ENCODE results near the gene CLEC4C. TPM values are rescaled to one million over a fixed set of nuclear protein-coding genes. Genes with fewer than 3 reads are reported as not detected.

Gene CLEC4C
- total RNA-seq, 2 experiments from 2014 or later = 0.39 TPM; not detected in 1

- ATAC-seq (ENCODE audit: poor library complexity) = no peak
- Histone ChIP-seq H3K4me1 (ENCODE audit: insufficient read depth, low read length) (peaks cover 4% of the 10 kb centered on the region), H3K27me3 (ENCODE audit: control insufficient read depth in 1 of 2, insufficient read depth in 2 of 2, low read length in 2 of 2) (no peaks in the 10 kb centered on the region), H3K36me3 (ENCODE audit: insufficient read depth, low read length) (no peaks in the 10 kb centered on the region), H3K4me3 (ENCODE audit: low read length) (no peak overlapping the region), H3K9me3 (ENCODE audit: control insufficient read depth in 1 of 2, insufficient read depth in 1 of 2, low read length in 2 of 2) (no peaks in the 10 kb centered on the region), H3K27ac (ENCODE audit: low read depth in 1 of 2, low read length in 2 of 2) (no peak overlapping the region)
- Mint-ChIP-seq H3K27me3 (peaks cover 10% of the 10 kb centered on the region), H3K9me3 (no peaks in the 10 kb centered on the region), H3K27ac (no peak overlapping the region), H3K4me3 (no peak overlapping the region), H3K36me3 (ENCODE audit: low read depth) (no peaks in the 10 kb centered on the region), H3K4me1 (ENCODE audit: low read depth) (peaks cover 15% of the 10 kb centered on the region)
- intact Hi-C loops (cut with DNase I, micrococcal nuclease) = no loop called here
- ChIA-PET CTCF (no interaction called here), POLR2A (no interaction called here)
- DNase-seq = no peak
- TF ChIP-seq, protein P1, sequence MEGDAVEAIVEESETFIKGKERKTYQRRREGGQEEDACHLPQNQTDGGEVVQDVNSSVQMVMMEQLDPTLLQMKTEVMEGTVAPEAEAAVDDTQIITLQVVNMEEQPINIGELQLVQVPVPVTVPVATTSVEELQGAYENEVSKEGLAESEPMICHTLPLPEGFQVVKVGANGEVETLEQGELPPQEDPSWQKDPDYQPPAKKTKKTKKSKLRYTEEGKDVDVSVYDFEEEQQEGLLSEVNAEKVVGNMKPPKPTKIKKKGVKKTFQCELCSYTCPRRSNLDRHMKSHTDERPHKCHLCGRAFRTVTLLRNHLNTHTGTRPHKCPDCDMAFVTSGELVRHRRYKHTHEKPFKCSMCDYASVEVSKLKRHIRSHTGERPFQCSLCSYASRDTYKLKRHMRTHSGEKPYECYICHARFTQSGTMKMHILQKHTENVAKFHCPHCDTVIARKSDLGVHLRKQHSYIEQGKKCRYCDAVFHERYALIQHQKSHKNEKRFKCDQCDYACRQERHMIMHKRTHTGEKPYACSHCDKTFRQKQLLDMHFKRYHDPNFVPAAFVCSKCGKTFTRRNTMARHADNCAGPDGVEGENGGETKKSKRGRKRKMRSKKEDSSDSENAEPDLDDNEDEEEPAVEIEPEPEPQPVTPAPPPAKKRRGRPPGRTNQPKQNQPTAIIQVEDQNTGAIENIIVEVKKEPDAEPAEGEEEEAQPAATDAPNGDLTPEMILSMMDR (IDR thresholded peaks at IDR 0.05) = no peak
Measured at GRCh38 chr12:7695237-7695560, 52.0 kb downstream of the CLEC4C start.

GRCh38 chr12:7694556-7695236, 52.5 kb downstream of the CLEC4C start:
- intact Hi-C loops (cut with DNase I, micrococcal nuclease) = no loop called here
- H3K27me3 Mint-ChIP-seq = peaks cover 10% of the 10 kb centered on the region
- DNase-seq (no peak), ATAC-seq (ENCODE audit: poor library complexity) (no peak)
- TF ChIP-seq, protein P1 (IDR thresholded peaks at IDR 0.05) = no peak
- H3K36me3 ChIP-seq (ENCODE audit: insufficient read depth, low read length) = no peaks in the 10 kb centered on the region
- ChIA-PET CTCF (interaction anchor here (0.6 kb wide), 1 partner anchor 129 kb away, joined by 4 read pairs; no protein-coding TSS in a partner anchor), POLR2A (no interaction called here)
- H3K36me3 Mint-ChIP-seq (ENCODE audit: low read depth) = no peaks in the 10 kb centered on the region
- H3K27me3 ChIP-seq (ENCODE audit: control insufficient read depth in 1 of 2, insufficient read depth in 2 of 2, low read length in 2 of 2) = no peaks in the 10 kb centered on the region
- no peak overlapping the region for H3K27ac ChIP-seq (ENCODE audit: low read depth in 1 of 2, low read length in 2 of 2)
- H3K9me3 Mint-ChIP-seq = no peaks in the 10 kb centered on the region
- no peaks in the 10 kb centered on the region for H3K9me3 ChIP-seq (ENCODE audit: control insufficient read depth in 1 of 2, insufficient read depth in 1 of 2, low read length in 2 of 2)
- no peak overlapping the region for H3K27ac Mint-ChIP-seq
- no peak overlapping the region for H3K4me3 Mint-ChIP-seq
- peaks cover 4% of the 10 kb centered on the region for H3K4me1 ChIP-seq (ENCODE audit: insufficient read depth, low read length)
- peaks cover 15% of the 10 kb centered on the region for H3K4me1 Mint-ChIP-seq (ENCODE audit: low read depth)
- H3K4me3 ChIP-seq (ENCODE audit: low read length) = no peak overlapping the region

- no peaks in the 10 kb centered on the region for H3K9me3 Mint-ChIP-seq
- CTCF ChIA-PET = interaction anchor here (0.6 kb wide), 1 partner anchor 128 kb away, joined by 4 read pairs; no protein-coding TSS in a partner anchor
Measured at GRCh38 chr12:7693793-7694192, 53.4 kb downstream of the CLEC4C start.

More at GRCh38 chr12:7693793-7694192, 53.4 kb downstream of the CLEC4C start:
- H3K4me3 ChIP-seq (ENCODE audit: low read length) = no peak overlapping the region
- Mint-ChIP-seq H3K4me3 (no peak overlapping the region), H3K4me1 (ENCODE audit: low read depth) (peaks cover 15% of the 10 kb centered on the region), H3K36me3 (ENCODE audit: low read depth) (no peaks in the 10 kb centered on the region), H3K27ac (no peak overlapping the region), H3K27me3 (peaks cover 10% of the 10 kb centered on the region)
- no peak for ATAC-seq (ENCODE audit: poor library complexity)
- no peaks in the 10 kb centered on the region for H3K9me3 ChIP-seq (ENCODE audit: control insufficient read depth in 1 of 2, insufficient read depth in 1 of 2, low read length in 2 of 2)
- TF ChIP-seq, protein P1 (IDR thresholded peaks at IDR 0.05) = no peak
- no peaks in the 10 kb centered on the region for H3K27me3 ChIP-seq (ENCODE audit: control insufficient read depth in 1 of 2, insufficient read depth in 2 of 2, low read length in 2 of 2)
- H3K36me3 ChIP-seq (ENCODE audit: insufficient read depth, low read length) = no peaks in the 10 kb centered on the region
- POLR2A ChIA-PET = no interaction called here
- no peak for DNase-seq
- no peak overlapping the region for H3K27ac ChIP-seq (ENCODE audit: low read depth in 1 of 2, low read length in 2 of 2)
- intact Hi-C loops (cut with DNase I, micrococcal nuclease) = no loop called here
- peaks cover 4% of the 10 kb centered on the region for H3K4me1 ChIP-seq (ENCODE audit: insufficient read depth, low read length)

Measured in CD4-positive, alpha-beta T cell (primary cell).